NAMALWA (cell line): Measurements from ENCODE around the gene OR4M2.
A peak's percentile ranks its signal among the peaks of the same experiment; 100 is the strongest.
"Not testable (repeated sequence)": the region's sequence is repeated elsewhere in the genome, so short reads cannot be mapped to it uniquely, and the experiment has no call there.

Source experiments
- DNase-seq: peaks from one replicate; pipeline ENCODE4 v3.0.0-alpha.2; 2015; ENCODE audit warnings: low spot score

OR4M2 gene

GRCh38 chr15:22080227-22080626, at the start of gene OR4M2:
Gene OR4M2 (plus strand): TSS chr15:22080527. CDS start chr15:22080625, 98 bp downstream.
- not testable (repeated sequence) for DNase-seq

- DNase-seq, result not testable (repeated sequence)
Measured at GRCh38 chr15:22069267-22069666, 11.1 kb upstream of the OR4M2 start.

GRCh38 chr15:22081386-22081785, 1.1 kb downstream of the OR4M2 start:
- not testable (repeated sequence) for DNase-seq

GRCh38 chr15:22098616-22099253, 18.4 kb downstream of the OR4M2 start:
- not testable (repeated sequence) for DNase-seq

- DNase-seq, result not testable (repeated sequence)
Measured at GRCh38 chr15:22099289-22099891, 19.1 kb downstream of the OR4M2 start.

GRCh38 chr15:22122033-22122432, 41.7 kb downstream of the OR4M2 start:
- peak; percentile 0 for DNase-seq
